Left cardiac atrium (tissue), 4 donors: Measurements from ENCODE around the gene ABCF2. TPM values are rescaled to one million over a fixed set of nuclear protein-coding genes. Genes with fewer than 3 reads are reported as not detected.
A peak's percentile ranks its signal among the peaks of the same experiment; 100 is the strongest.

Source experiments
- ATAC-seq, 2 donors: fragments of 200-7000 bp; cut with Tn5 transposase; one replicate each; pipeline ENCODE4 v1.9.1; 2020; ENCODE audit warnings: mild to moderate bottlenecking in 2 of 2, moderate library complexity in 2 of 2
- DNase-seq: peaks from one replicate; pipeline ENCODE4 v3.0.0-alpha.2; 2020
- intact Hi-C, 2 donors: fragments of 100-400 bp; cut with DNase I; formaldehyde crosslinking; loops; one replicate each; pipeline versions ENCODE4 v1.14.1 to v1.15.1; 2022 to 2023
- total RNA-seq, 2 donors: library from RNA; stranded (reverse); fragmentation: NEBNext Ultra II Directional; extraction: Animal tissue kit (Norgen Biotek cat#: 25700); gene quantifications; one replicate each; pipeline ENCODE4 v1.2.1, GENCODE V29; 2021
- donor health status: DM: no; HTN: yes; CAD: no.
- donor health status: DM: no; HTN: yes; CAD: no; lungs with severe emphysema.
- donor health status: DM: yes; HTN: yes; CAD: no.
- donor health status: Dilated cardiomyopathy.

Gene ABCF2
- total RNA-seq, 2 donors from 2014 or later = 21.4 to 33.6 TPM

- peak; percentile 12 to 31 for ATAC-seq
- DNase-seq = no peak
- intact Hi-C loops = no loop called here
These were observed 41.0 kb downstream of the ABCF2 start for GRCh38 chr7:151185762-151186639.

DNA sequence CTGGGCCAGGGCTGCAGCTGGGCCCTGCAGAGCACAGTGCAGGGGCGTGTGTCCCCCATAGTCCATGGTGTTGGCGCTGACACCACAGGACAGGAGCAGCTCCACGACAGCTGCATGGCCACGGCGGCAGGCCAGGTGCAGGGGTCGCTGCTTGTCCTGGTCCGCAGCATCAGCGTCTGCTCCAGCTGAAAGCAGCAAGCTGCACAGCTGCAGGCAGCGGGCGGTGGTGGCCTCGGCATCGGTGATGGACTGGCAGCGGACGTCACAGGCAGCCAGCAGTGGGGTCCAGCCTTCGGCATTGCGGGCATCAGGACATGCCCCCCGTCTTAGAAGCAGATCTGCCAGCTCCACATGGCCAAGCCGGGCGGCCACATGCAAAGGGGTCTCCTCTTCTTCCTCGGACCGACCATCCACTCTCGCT, 46.0 kb downstream of the ABCF2 start:
- no peak for DNase-seq
- ATAC-seq = no peak
- intact Hi-C loops = no loop called here

GRCh38 chr7:151179946-151180345, 47.1 kb downstream of the ABCF2 start:
- DNase-seq = no peak
- intact Hi-C loops = no loop called here

DNA sequence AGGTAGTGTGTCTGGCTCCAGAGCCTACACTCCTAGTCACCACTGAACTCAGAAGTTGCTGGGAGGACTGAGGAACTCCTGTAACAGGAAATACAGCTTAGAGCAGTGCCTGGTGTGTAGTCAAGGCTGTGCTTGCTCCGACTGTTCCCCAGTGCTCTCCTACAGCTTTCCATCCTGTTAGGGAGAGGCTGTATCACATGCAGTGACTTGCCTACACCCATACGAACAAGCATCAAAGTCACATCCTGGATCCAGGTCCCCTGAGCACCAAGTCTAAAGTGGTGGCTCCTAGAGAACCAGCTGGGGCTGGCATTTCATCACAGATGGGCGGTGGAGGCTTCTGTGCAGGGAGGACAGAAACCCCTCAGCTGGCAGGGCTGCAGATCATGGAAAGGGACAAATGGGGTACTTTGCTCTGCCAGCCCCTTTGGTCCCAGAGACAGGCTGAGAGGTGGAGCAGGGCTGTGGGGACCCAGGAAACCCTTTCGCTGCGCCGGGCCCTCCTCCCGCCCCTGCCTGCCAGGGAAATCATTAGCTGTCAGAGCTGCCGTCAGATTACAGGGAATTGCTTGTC, 47.6 kb downstream of the ABCF2 start:
- DNase-seq = no peak
- intact Hi-C loops = no loop called here
- no peak for ATAC-seq

More at GRCh38 chr7:151179946-151180345, 47.1 kb downstream of the ABCF2 start:
- no peak for ATAC-seq

- no peak for ATAC-seq
- DNase-seq = no peak
- intact Hi-C loops = no loop called here
These were observed 48.2 kb downstream of the ABCF2 start for GRCh38 chr7:151178831-151179230.

DNA sequence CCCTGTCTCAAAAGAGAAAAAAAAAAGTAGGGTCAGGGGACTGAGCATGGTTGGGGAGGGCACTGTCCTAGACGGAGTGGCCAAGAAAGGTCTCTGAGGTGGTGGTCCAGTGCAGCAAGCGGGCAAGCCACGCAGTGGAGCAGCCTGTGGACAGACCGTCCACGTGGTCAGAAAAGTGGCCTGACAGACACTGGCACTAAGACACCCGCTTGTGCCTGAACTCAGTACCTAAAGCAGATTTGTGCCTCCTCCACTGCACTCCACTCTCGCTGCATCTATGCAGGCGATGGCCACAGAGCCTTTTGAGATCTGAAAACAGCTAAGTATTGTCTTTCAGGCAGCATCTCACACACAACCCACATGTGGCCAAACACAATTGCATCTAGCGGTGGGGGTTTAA, 48.8 kb downstream of the ABCF2 start:
- DNase-seq = no peak
- intact Hi-C loops = no loop called here
- no peak for ATAC-seq

GRCh38 chr7:151177310-151177709, 49.7 kb downstream of the ABCF2 start:
- DNase-seq = no peak
- intact Hi-C loops = no loop called here
- ATAC-seq = no peak

GRCh38 chr7:151176401-151176800, 50.6 kb downstream of the ABCF2 start:
- DNase-seq = no peak
- intact Hi-C loops = no loop called here
- ATAC-seq = no peak

GRCh38 chr7:151175793-151176311, 51.2 kb downstream of the ABCF2 start:
- DNase-seq (no peak), ATAC-seq (no peak)
- intact Hi-C loops = no loop called here

DNA sequence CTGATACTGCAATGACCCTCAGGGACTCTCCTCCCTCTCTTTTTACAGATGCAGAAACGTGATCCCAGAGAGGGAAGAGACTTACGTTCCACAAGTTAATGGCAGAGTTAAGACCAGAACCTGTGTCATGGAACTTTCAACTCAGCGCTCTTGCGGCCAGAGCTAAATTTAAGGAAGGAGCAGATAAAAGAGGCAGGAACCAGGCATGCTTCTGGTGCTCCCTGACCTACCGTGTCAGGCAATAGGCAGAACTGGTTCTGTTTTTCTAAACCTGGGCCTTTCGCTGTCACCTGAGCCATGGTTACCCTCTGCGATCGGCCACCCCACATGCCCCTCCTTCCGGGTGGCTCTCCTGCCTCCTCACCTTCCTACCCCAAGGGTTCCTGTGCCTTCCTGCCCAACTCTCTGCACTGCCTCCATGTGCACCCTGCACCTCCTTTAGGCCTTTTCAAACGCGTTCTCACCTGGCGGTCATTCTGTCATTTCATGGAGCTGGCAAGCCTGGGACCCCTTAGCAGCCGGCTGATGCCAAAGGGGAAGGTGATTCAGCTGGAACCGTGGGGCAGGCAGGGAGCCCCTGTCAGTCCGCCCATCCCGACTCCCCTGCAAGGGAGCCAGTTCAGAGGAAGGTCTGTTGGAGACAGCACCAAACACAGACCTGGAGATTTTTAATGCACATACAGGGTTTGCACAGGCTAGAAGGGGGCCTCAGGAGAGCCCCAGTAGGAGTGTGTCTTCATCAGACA, 51.8 kb downstream of the ABCF2 start:
- DNase-seq (no peak), ATAC-seq (no peak)
- intact Hi-C loops = no loop called here

DNA sequence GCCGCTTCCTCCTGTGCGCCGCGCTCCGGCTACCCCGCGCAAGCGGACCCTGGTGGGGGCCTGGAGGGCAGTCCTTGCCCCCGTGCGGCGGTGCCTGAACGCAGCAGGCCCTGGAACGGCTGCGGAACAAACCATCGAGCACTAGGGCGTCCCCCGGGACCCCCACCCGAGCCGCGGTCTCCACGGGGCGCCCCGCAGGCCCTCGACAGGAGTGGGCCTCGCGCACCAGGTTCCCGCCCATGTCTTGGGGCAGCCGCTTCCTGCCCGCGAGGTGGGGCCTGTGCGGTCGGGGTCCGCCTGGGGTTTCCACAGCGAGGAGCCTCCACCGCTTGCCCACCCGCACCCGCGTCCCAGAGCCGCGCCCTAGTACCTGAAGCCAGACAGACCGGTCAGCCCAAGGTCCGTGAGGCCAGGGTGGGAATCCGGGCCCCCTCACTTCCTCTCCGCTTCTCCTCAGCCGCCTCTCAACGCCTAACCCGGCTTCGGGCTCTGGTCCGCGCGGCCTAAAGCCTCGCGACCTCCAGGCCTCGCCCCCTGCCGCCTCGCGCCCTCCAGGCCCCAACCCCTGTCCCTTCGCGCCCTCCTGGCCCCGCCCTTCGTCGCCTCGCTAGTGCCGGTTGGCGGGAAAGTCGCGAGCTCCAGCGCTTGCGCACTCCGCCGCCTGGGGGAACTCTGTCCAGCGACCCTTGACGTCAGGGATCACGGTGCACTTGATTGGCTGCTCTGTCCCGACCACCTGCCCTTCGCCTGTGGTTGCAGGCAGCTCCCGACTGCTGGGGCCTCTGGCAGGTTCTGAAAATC, 52.6 kb downstream of the ABCF2 start:
- DNase-seq (peak; percentile 63), ATAC-seq (peak; percentile 57 to 71)
- intact Hi-C loops = loop anchor here (5.0 kb wide), 2 partner anchors 52 to 128 kb away; no protein-coding TSS in a partner anchor

DNA sequence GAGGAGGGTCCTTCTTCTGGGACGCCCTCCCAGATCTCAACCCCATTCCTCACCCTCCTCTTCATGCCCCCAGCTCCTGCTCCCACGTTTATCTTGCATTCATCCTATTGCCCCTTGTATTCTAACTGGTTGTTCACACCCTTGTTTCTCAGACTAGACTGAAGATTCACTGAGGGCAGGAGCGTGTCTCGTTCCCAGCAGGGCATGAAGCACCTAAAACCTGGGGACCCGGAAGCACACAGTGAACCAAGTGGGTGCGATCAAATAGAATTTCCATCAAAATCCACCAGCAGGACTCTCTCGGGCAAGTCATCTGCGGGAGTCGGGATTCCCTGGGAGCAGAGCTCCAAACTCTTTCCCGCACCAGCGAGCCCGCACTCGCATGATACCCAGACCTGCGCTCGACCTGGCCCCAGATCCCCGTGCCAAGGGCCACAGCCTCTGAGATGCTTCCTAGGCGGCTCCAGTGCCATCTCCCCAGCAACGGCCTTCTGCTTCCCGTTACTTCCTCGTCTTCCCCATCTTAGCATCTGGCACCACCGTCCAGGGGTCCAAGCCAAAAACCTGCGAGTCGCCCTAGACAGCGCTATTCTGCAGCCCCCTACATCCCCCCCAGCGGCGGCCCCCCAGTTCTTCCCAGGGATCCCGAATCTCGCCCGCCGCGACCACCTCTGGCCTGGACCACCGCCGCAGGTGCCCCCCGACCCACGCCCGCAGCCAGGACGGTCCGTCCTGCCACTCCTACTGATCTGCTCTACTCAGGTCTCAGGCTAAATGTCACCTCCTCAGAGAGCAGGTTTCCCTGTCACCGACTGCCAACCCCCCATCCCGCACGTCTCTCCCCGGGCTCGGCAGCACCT, 53.4 kb downstream of the ABCF2 start:
- intact Hi-C loops = loop anchor here (5.0 kb wide), 2 partner anchors 51 to 129 kb away; no protein-coding TSS in a partner anchor
- no peak for ATAC-seq
- no peak for DNase-seq

- DNase-seq = peak; percentile 80
- intact Hi-C loops = loop anchor here (1.0 to 5.0 kb wide), 3 partner anchors 48 to 130 kb away; no protein-coding TSS in a partner anchor
- ATAC-seq = peak; percentile 66 to 71
These were observed 54.5 kb downstream of the ABCF2 start for GRCh38 chr7:151172273-151173141.

- DNase-seq (no peak), ATAC-seq (no peak)
- intact Hi-C loops = no loop called here
These were observed 58.2 kb downstream of the ABCF2 start for GRCh38 chr7:151168787-151169162.

GRCh38 chr7:151168003-151168786, 58.8 kb downstream of the ABCF2 start:
- ATAC-seq (peak; percentile 68 to 76), DNase-seq (no peak)
- intact Hi-C loops = no loop called here
